ENCODE data around the gene MAPKBP1.
A peak's percentile ranks its signal among the peaks of the same experiment; 100 is the strongest.
"Not testable (repeated sequence)": the region's sequence is repeated elsewhere in the genome, so short reads cannot be mapped to it uniquely, and the experiment has no call there.

Gene MAPKBP1

DNA sequence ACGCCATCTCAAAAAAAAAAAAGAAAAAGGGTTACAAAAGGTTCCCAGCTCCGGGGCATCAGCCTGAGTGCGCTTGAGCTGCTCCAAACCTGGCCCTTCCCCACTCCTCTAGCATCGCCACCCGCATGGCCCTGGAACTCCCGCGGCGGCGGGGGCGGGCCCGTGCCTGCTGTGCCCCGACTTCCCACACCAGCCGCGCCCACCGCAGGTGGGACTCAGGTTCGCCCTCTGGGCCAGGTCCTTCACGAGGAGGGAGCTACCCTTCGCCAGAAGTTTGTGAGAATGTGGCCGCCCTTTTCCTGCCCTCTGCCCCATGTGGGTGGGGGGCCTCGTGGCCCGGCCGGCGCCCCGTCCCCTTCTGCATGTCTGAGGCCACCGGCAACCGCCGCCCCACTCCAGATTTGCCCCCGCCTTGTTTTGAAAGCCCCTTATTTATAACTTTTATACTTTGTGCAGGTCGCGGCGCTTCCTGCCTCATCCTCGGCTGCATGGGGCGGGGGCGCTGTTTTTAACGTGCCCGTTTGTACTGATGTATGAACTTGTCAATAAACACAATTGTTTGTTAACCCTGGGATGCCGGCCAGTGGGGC, 53.1 kb downstream of the MAPKBP1 start:
- no peak for DNase-seq

- DNase-seq: peak; percentile 98
These were observed 53.9 kb downstream of the MAPKBP1 start, which contains the start of gene JMJD7 for GRCh38 chr15:41827880-41828806. TSS of gene JMJD7 (plus strand) at chr15:41828092. CDS start at chr15:41828125, 33 bp downstream.

DNA sequence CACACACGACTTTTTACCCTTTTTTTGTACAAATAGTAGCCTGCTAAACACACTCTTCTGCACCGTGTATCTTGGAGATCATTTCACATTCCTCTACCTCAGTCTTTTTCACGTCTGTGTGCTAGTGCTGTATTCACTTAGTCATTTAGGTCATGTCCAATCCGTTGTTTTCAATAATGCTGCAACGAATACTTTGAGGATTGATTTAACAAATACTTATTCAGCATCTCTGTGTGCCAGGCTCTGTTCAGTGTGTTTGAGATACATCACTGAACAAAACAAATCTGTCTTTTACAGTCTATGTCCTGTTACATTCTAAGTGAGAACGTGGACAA, 54.5 kb downstream of the MAPKBP1 start:
- DNase-seq: no peak

DNA sequence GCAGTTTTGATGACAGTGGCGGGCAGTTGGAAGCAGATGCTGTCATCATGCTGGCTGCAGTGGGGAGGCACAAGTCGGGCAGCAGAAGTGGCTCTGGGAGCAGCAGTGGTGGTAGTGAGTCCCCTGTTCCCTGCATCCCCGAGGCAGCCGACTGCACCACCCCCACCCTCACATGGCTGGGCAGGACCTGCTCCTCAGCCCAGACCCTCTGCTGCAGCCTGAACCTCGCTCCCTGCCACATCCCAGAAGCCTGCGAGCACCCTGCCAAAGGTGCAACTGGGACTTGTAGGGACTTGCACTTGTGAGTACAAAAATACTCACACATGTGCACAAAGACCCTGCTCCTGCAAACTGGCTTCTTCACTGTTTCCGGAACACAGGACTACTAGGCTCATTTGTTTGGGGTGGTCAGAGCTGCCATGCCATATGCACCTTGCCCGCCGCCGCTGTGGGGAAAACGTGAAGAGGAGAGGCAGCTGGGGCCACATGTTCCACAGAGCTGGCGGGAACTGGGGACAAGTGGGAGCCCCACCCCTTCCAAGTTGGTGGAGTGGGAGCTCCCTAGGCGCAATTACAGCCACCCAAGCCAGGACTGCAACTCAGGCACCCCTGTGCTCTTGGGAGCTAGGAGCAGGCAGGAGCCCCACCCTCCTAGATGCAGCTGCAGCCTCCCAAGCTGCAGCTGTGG, 55.8 kb downstream of the MAPKBP1 start:
- no peak for DNase-seq

GRCh38 chr15:41831291-41831690, 57.0 kb downstream of the MAPKBP1 start:
- not testable (repeated sequence) for DNase-seq

- DNase-seq: no peak
These were observed 57.9 kb downstream of the MAPKBP1 start for GRCh38 chr15:41832208-41832607.

GRCh38 chr15:41832875-41833274, 58.6 kb downstream of the MAPKBP1 start:
- no peak for DNase-seq

- DNase-seq: no peak
These were observed 59.8 kb downstream of the MAPKBP1 start for GRCh38 chr15:41834096-41834495.

DNA sequence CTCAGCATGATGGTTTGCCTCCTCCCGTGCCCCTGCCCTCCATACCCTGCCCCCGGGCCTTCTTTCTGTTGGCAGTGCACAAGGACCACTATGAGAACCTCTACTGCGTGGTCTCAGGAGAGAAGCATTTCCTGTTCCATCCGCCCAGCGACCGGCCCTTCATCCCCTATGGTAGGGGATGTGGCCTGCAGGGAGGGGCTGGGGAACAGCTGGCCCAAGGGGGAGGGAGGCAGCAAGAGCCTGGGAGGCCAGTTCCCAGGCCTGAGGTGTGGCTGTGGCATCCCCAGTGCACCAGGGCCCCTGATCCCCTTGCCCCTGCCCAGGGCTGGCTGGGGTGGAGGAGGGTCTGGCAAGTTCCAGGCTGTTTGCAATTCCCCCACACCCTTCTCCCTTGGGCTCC, 61.8 kb downstream of the MAPKBP1 start:
- DNase-seq: no peak

- DNase-seq: no peak
These were observed 62.6 kb downstream of the MAPKBP1 start for GRCh38 chr15:41836713-41837454.

DNA sequence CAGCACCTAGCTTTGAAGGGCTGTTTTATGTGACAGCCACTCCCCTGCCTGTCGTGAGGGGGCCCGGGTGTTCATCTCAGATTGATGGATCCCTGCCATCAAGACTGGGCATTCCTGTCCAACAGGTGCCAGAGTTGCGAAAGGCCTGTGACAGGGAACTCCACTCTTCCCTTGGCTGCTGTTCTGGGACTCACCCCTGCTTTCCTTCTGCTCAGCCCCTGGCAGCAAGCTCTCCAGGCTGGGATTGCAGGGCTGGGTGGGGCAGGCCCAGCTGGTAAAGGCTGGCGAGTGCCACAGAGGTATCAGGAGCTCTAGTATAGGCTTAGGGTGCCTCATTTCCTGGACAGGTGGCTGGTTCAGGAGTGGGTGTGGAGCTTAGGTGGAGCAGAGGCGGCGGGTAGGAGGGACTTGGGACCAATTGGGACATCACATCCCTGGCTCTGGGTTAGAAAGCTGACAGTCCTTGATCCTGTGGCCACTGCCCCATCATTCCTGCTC, 64.2 kb downstream of the MAPKBP1 start, which contains the start of gene PLA2G4B:
Gene PLA2G4B (plus strand): TSS at position 448 of the 498 bp plus-strand sequence. CDS start 67 bp downstream, outside the sequence.
- DNase-seq: no peak

DNA sequence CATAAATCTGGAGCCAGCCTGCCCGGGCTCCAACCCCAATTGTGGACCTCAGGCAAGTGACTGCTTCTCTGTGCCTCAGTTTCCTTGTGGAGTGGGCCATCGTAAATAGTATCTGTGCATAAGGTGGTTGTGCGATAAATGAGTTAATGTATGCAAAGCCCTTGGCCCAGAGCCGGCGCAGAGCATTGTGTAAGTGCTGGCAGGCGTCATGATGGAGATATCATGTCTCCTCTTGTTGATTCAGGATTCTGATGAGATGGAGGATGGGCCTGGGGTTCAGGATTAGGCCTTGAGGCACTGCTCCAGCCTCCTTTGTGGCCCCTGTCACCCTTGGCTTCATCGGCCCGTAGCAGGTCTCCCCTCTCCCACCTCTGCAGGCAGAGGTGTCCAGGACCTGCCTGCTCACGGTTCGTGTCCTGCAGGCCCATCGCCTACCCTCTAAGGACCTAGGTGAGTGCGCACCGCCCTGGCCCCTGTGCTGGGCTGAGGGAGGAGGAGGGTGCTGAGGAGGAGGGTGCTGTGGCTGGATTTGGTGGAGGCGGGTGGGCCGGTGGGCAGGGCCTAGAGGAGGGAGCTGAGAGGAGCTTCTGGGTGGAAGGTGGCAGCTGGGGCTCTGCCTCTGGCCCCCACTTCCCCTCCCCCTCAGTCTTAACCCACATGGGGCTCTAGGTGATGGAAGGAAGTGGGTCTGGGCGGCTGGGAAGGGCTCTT, 65.7 kb downstream of the MAPKBP1 start:
- no peak for DNase-seq

- DNase-seq: no peak
These were observed 66.4 kb downstream of the MAPKBP1 start for GRCh38 chr15:41840673-41841072.

DNA sequence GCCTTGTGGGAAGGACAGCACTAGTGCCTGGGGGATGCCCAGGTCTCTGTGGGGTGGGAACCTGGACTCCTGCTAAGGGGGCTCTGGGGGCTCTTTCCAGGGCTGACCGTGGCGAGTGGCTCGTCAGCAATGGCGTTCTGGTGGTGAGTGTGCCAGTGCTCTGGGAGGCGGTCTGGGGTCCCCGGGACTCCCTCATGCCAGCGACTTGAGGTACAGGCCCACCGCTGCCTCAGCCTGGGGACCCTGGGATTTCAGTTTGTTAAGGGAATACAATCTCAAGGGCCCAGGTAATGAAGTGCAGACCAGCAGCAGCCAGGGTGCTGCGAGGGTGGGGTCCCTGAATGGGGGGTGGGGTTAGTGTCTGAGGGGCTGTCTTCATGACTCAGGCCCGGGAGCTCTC, 66.8 kb downstream of the MAPKBP1 start:
- no peak for DNase-seq

DNA sequence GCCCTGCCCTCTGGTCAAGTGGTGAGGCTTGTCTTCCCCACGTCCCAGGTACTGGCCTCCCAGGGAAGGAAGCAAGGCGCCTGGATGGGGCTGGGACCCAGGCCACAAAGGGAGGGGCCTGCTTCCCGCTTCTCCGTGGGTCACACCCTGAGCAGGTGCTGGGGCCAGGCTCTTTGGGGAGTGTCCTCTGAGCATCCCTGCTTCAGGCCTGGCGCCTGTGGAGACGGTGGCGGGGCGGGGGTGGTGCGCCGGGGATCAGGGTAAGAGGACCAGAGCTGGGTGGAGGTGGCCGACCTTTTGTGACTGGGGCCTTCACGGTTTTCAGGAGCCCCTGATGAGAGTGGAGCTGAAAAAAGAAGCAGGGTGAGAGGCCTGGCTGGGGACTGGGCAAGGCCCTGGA, 67.9 kb downstream of the MAPKBP1 start:
- DNase-seq: no peak

GRCh38 chr15:41843571-41843970, 69.3 kb downstream of the MAPKBP1 start:
- DNase-seq: no peak

GRCh38 chr15:41844814-41845213, 70.5 kb downstream of the MAPKBP1 start:
- no peak for DNase-seq

DNA sequence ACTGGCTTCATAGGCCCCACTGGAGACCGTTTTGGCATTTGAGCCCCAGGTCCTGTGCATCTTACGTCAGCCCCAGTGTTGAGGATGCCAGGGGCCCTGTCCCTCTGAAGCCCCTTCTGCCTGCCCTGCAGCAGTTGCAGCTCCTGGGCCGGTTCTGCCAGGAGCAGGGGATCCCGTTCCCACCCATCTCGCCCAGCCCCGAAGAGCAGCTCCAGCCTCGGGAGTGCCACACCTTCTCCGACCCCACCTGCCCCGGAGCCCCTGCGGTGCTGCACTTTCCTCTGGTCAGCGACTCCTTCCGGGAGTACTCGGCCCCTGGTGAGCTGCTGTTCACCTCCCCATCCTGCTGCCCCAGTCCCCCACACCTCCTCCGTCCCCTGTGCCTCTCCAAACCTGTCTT, 72.9 kb downstream of the MAPKBP1 start:
- no peak for DNase-seq

DNA sequence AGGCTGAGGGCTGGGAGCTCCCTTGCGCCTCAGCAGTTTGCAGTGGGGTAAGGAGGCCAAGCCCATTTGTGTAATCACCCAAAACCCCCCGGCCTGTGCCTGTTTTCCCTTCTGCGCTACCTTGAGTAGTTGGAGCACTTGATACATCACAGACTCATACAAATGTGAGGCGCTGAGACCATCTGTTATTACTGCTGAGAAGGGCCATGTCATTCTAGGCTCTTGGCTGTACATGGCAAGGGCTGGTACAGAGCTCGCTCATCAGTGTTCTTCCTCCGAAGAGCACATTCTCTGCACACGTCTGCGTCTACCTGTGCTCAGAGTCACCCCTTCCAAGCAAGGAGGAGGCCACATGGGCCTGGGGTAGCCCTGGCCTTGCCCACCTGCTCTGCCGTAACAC, 73.7 kb downstream of the MAPKBP1 start:
- DNase-seq: no peak

DNA sequence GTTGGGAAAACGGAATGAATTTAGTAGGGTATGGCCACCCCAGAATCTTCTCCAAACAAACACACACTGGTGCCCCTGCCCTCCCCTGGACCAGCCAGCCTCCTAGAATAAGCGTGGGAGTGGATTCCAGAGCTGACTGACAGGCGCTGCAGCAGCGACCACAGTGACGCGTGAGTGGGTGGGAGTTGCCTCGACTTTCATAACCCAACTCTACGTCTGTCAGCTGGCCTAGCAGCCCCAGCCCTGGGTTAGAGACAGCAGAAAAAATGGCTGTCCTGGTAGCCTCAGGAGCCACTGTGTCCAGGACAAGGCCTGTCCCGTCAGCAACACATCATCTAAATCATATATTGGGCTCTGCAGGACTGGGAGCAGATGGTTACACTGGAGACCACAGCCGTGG, 74.3 kb downstream of the MAPKBP1 start:
- peak; percentile 79 for DNase-seq

DNA sequence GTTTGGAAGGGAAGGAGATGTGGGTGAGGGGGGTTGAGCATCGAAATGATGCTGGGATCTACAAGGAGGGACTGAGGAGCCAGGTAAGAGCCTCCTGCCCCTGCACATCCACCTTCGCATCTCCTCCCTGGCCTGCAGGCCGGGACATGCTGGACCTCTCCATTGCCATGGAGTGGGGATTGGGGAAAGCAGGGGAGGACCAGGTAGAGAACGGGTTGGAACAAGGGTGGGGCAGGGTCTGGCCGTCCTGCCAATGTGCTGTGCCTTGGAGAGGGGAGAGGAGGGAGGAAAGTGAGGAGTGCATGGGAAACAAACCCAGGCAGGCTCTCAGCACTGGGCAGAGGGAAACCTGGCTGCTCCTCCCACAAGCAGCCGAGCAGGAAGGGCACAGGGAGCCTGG, 74.9 kb downstream of the MAPKBP1 start:
- no peak for DNase-seq

- no peak for DNase-seq
These were observed 75.6 kb downstream of the MAPKBP1 start for GRCh38 chr15:41849861-41850260.
